ENCODE results near the gene HAP1.
"Not testable (repeated sequence)": the region's sequence is repeated elsewhere in the genome, so short reads cannot be mapped to it uniquely, and the experiment has no call there.

Gene HAP1, protein sequence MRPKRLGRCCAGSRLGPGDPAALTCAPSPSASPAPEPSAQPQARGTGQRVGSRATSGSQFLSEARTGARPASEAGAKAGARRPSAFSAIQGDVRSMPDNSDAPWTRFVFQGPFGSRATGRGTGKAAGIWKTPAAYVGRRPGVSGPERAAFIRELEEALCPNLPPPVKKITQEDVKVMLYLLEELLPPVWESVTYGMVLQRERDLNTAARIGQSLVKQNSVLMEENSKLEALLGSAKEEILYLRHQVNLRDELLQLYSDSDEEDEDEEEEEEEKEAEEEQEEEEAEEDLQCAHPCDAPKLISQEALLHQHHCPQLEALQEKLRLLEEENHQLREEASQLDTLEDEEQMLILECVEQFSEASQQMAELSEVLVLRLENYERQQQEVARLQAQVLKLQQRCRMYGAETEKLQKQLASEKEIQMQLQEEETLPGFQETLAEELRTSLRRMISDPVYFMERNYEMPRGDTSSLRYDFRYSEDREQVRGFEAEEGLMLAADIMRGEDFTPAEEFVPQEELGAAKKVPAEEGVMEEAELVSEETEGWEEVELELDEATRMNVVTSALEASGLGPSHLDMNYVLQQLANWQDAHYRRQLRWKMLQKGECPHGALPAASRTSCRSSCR

DNA sequence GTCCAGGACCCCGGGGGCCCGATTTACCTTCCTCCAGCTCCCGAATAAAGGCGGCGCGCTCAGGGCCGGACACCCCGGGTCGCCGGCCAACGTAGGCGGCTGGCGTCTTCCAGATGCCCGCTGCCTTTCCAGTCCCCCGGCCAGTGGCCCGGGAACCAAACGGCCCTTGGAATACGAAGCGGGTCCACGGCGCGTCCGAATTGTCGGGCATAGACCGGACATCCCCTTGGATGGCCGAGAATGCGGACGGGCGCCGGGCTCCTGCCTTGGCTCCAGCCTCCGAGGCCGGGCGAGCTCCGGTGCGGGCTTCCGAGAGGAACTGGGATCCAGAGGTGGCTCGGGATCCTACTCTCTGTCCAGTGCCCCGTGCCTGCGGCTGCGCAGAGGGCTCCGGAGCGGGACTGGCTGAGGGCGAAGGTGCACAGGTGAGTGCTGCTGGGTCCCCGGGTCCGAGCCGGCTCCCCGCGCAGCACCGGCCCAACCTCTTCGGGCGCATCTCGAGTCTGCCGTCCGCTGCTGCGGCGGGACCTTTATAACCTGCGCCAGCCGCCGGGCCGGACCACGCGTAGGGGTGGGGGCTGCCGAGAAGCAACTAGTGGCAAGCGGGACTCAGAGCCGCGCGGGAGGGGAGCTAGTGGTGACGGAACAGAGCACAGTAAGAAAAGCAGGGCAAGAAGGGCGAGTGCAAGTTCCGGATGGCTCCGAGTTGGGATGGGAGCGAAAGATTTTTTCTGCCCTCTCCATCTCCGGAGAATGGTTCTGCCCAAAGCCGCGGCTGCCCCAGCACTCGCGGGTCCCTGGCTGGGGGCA, at the start of gene HAP1:
Gene HAP1 (minus strand): TSS at position 505 of the 810 bp plus-strand sequence. CDS start 9 bp downstream, at position 496.
- DNase-seq = no peak

DNA sequence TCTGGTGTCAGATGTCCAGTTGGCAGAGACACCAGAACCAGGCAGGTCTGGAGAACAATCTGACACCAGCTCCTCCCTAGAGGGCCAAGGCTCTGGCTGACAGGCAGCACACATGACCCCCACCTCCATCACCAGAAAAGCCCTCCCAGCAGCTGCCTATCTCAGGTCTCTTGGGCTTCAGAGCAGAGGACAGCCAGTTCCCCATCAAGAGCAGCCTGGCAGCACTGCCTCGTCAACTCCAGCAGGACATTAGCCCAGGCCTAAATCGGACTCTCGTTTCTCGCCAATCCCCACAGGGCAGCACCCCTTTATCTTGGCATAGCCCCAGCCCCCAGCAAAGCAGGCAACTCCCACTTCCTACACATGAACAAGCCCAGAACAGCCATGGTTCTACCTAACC, 47.7 kb upstream of the HAP1 start:
- no peak for DNase-seq

DNA sequence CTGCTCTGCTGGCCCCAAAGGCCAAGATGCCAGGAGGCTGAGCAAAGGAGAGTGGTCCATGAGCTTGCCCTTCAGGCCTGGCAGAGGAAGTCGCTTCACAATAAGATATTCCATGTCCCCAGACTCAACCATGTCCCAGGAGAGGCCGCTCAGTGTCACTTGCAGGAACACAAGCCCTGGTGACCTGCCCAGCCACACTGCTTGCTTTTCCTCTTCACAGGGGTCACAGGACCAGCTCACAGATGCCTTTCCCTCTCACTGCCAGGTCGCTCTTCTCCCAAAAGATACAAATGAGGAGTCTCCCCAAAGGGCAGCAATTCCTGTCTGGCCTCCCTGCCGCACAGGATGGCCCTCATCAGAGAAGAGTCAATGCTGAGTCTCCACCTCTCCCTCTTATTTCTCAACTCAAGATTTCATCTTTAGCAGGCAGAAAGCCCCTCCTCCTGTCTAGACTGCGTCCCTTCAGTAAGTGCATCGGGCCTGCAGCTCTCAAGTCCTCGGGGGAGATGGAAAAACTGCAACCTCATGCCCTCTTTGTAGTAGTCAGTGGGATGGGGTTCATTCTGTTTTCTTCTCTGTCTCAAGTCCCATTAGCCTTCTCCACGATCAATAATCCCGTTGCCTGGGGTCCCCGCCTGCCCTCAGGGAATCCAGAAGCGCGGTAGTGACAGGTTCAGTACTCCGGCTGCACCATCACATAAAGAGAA, 47.1 kb upstream of the HAP1 start:
- DNase-seq = peak; percentile 8

DNA sequence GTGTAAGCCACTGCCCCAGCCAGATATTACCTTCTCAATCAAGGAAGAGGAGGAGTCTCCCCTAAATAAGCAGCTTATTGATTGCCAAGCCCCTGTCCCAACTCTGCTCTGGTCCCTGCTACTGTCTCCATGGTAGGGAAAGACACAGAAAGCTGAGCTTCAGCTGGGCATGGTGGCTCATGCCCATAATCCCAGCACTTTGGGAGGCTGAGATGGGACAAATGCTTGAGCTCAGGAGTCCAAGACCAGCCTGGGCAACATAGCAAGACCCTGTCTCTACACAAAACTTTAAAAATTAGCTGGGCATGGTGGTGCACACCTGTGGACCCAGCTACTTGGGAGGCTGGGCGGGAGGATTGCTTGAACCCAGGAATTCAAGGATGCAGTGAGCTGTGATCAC, 45.5 kb upstream of the HAP1 start:
- no peak for DNase-seq

DNA sequence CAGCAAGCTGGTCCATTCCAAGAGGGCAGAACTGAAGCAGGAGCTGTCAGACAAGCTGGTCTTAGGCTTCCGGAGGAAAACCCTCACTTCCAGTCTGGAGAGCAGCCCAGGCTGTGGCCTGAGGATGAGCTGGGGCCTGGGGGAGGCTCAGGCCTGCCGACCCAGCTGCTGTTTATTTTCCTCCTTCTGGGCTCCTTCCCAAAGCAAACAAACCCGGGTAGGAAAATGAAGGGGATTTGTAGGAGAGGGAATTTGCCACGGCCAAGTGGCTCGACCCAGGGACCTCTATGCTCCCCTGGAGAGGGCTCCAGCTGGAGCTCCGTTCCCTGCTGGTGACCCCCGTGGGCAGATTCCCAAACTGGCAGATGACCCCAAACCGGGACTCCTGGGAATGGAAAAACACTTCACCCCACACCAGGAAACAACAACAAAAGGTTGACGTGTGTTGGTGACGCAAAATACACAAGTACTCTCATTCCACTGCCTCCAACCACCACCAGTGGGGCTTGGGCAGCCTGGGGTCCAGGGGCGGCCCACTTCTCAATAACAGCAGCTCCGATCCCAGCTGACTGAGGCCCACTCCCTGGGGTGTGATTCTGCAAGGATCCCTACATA, 43.2 kb upstream of the HAP1 start:
- DNase-seq = no peak

- no peak for DNase-seq
These were observed 42.7 kb upstream of the HAP1 start for GRCh38 chr17:41777157-41777573.

DNA sequence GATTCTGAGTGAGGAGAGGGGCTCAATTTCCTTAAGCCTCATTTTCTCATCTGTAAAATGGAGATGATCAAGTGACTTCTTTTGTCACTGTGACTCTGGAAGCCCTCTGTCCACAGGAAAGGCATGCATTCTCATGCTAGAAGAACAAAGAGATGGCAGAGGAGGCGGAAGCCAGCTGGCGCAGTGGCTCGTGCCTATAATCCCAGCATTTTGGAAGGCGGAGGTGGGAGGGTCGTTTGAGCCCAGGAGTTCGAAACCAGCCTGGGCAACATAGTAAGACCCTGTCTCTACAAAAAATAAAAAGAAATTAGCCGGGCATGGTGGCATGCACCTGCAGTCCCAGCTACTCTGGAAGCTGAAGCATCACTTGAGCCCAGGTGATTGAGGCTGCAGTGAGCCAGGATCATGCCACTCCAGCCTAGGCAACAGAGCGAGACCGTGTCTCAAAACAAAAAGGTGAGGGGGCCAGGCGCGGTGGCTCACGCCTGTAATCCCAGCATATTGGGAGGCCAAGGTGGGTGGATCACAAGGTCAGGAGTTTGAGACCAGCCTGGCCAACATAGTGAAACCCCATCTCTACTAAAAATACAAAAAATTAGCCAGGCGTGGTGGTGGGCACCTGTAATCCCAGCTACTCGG, 41.9 kb upstream of the HAP1 start:
- not testable (repeated sequence) for DNase-seq

DNA sequence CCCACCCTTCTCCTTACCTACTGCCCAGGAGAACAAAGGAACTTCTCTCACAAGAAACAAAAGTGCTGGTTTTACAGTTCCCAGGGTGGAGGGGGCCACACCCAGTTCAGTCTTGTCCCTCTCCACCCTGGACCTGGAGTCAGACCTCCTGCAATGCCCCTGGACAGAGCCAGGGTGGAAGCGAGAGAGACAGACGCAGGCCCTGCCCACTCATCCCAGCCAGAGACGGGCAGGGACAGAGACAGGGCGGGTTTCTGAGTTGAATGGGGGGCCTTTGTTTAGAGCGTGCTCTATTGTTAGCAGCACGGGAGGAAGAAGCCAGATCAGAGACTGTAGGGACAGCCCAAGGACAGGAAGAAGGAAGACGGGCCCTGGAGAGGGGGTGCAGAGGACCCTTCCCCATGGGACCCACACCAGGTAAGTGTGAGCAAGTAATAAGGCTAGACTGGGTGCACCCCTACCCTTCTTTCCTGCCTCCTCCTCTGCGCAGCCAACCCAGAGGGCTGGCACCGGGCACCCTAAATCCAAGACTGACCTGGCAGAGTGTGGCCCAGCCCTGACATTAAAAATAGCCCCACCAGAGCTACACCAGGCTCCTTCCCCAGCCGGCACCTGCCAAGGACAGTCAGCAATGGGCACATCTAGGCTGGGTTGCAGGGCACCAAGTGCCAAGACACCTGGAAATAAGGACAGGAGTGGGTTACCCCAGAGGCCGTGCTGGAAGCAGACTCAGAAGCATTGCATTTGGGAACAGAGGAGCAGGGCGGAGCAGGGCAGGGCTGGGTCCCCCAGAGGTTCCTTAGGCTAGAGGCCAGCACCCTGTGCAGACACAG, 41.2 kb upstream of the HAP1 start:
- no peak for DNase-seq

GRCh38 chr17:41773731-41774193, 39.3 kb upstream of the HAP1 start:
- DNase-seq = no peak

GRCh38 chr17:41773190-41773588, 38.7 kb upstream of the HAP1 start:
- DNase-seq = no peak

DNA sequence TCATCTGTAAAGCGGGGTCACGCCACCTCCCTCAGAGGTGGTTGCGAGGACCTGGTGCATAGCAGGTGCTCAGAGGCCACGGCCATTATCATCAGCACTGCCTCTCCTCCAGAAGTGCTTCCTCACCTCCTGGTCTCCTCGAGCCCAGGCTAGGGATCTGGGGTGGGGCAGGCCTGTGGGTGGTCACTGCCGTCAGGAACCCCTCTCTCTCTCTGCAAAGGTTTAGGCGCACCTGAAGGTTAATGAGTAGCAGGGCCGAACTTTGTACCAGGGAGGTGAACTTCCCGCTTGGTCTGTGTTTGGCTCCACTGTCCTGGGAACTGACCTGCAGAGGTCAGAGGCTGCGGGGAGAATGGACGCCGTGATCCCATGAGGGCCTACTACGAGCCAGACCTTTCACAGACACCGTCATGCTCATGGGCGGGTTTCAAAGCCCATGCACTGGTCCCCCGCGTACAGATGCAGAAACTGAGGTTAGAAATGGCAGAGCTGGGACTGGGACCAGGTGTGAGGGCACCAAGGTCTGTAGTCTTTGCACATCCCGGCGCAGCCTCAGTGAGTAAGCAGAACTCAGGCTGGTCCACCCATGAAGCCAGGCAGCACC, 38.2 kb upstream of the HAP1 start:
- no peak for DNase-seq

DNA sequence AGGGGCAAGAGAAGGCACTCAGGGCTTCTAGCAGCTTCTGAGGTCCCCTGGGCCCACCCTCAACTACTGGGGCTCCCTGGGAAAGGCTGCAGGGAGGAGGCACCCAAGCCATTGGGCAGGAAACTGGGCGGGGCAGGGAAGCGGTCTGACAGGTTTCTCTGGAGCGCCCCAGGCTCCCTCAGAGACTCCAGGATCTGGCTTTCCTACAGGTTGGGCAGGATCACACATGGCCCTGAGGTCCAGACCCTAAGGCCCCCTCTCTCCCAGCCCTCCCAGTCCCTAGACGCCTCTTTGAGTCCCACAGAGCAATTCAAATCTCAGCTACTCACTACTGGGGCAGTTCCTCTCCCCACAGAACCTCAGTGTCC, 37.8 kb upstream of the HAP1 start:
- DNase-seq = no peak

- no peak for DNase-seq
These were observed 37.2 kb upstream of the HAP1 start for GRCh38 chr17:41771389-41772206.

DNA sequence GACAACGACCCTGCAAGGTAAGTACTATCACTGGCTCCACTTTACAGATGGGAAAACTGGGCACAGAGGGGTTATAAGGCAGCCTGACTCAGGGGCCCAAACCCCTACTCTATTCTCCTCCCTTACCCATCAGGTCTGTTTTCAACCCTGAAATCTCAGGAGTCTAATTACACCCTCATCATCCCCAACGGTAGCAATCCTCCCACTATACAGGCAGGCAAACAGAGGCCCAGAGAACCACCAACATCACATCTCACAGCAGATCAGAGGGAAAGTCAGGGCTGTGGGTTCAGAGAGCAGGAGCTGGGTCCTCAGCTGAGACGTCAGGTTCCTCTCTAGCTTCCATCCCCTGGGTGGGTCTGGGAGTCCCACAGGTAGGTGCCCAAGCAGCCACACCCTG, 35.5 kb upstream of the HAP1 start:
- no peak for DNase-seq

DNA sequence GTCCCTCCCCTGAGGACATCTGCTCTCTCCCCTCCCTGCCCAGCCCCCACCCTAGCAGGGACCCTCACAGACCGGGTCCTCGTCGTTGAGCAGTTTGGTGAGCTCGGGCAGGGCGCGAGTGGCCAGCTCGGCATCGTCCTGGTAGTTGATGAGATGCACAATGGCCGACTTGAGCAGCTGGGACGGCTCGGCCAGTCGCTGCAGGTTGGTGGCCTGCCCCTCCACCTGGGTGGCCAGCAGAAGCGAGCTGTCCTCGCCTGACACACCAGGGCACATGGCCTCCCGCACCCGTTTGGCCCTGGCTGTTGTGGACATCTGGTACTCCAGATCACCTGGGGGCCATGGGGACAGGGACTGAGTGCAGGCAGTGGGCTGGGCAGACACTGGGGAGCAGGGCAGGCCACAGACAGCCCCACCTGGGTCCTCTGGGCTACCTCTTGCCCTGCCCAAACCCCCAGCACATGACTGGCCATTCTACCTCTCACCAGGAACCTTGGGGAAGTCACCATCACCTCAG, 35.0 kb upstream of the HAP1 start:
- DNase-seq = no peak

- no peak for DNase-seq
These were observed 34.3 kb upstream of the HAP1 start for GRCh38 chr17:41768682-41769288.

- DNase-seq = no peak
These were observed 33.0 kb upstream of the HAP1 start for GRCh38 chr17:41767324-41768042.

DNA sequence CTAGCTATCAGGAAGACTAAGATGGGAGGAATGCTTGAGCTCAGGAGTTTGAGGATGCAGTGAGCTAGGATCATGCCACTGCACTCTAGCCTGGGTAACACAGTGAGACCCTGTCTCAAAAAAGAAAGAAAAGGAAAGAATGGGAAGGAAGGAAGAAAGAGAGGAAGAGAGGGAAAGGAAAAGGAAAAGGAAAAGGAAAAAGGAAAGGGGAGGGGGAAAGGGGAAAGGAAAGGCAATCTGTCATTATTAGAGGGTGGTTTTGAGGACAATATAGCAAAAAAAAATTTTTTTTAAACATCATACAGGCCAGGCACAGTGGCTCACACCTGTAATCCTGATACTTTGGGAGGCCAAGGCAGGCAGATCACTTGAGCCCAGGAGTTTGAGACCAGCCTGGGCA, 31.7 kb upstream of the HAP1 start:
- no peak for DNase-seq
